WERI-Rb-1 (cell line): Measurements from ENCODE around the gene PRKAG2.
"Not testable (repeated sequence)": the region's sequence is repeated elsewhere in the genome, so short reads cannot be mapped to it uniquely, and the experiment has no call there.

Experiments
- DNase-seq: peaks from one replicate; pipeline ENCODE4 v3.0.0-alpha.2; 2020
- H3K27ac ChIP-seq: fragments of 250-450 bp; sonication (Bioruptor Pico); 2 replicates; pipeline ENCODE4 v1.5.1; 2020; ENCODE audit warnings: mild to moderate bottlenecking, moderate library complexity
- H3K27me3 ChIP-seq: fragments of 250-450 bp; sonication (Bioruptor Pico); 2 replicates; pipeline ENCODE4 v1.5.1; 2021; ENCODE audit warnings: mild to moderate bottlenecking, low read depth, moderate library complexity; ENCODE audit not compliant: insufficient read depth, severe bottlenecking
- H3K36me3 ChIP-seq: fragments of 250-450 bp; sonication (Bioruptor Pico); 2 replicates; pipeline ENCODE4 v1.5.1; 2020; ENCODE audit warnings: mild to moderate bottlenecking, moderate library complexity
- H3K4me3 ChIP-seq: 2 replicates; pipeline ENCODE4 v1.5.1; 2011; ENCODE audit warnings: low read depth, mild to moderate bottlenecking, control low read depth, low read length
- H3K9me3 ChIP-seq: fragments of 250-450 bp; sonication (Bioruptor Pico); 2 replicates; pipeline ENCODE4 v1.5.1; 2021; ENCODE audit warnings: mild to moderate bottlenecking, moderate library complexity; ENCODE audit not compliant: severe bottlenecking
- TF ChIP-seq, protein P1 (sequence below): IDR thresholded peaks from 2 replicates; pipeline ENCODE4 v1.5.1; 2011; ENCODE audit warnings: low read depth, mild to moderate bottlenecking, control low read depth, inconsistent platforms, low read length

Gene PRKAG2

GRCh38 chr7:151877911-151878835 is 1.3 kb upstream of the PRKAG2 start:
- no peaks in the 10 kb centered on the region for H3K27me3 ChIP-seq
- H3K4me3 ChIP-seq = no peak overlapping the region
- no peaks in the 10 kb centered on the region for H3K36me3 ChIP-seq
- H3K27ac ChIP-seq = no peak overlapping the region
- TF ChIP-seq, protein P1, sequence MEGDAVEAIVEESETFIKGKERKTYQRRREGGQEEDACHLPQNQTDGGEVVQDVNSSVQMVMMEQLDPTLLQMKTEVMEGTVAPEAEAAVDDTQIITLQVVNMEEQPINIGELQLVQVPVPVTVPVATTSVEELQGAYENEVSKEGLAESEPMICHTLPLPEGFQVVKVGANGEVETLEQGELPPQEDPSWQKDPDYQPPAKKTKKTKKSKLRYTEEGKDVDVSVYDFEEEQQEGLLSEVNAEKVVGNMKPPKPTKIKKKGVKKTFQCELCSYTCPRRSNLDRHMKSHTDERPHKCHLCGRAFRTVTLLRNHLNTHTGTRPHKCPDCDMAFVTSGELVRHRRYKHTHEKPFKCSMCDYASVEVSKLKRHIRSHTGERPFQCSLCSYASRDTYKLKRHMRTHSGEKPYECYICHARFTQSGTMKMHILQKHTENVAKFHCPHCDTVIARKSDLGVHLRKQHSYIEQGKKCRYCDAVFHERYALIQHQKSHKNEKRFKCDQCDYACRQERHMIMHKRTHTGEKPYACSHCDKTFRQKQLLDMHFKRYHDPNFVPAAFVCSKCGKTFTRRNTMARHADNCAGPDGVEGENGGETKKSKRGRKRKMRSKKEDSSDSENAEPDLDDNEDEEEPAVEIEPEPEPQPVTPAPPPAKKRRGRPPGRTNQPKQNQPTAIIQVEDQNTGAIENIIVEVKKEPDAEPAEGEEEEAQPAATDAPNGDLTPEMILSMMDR = no peak
- no peak for DNase-seq
- no peaks in the 10 kb centered on the region for H3K9me3 ChIP-seq

DNA sequence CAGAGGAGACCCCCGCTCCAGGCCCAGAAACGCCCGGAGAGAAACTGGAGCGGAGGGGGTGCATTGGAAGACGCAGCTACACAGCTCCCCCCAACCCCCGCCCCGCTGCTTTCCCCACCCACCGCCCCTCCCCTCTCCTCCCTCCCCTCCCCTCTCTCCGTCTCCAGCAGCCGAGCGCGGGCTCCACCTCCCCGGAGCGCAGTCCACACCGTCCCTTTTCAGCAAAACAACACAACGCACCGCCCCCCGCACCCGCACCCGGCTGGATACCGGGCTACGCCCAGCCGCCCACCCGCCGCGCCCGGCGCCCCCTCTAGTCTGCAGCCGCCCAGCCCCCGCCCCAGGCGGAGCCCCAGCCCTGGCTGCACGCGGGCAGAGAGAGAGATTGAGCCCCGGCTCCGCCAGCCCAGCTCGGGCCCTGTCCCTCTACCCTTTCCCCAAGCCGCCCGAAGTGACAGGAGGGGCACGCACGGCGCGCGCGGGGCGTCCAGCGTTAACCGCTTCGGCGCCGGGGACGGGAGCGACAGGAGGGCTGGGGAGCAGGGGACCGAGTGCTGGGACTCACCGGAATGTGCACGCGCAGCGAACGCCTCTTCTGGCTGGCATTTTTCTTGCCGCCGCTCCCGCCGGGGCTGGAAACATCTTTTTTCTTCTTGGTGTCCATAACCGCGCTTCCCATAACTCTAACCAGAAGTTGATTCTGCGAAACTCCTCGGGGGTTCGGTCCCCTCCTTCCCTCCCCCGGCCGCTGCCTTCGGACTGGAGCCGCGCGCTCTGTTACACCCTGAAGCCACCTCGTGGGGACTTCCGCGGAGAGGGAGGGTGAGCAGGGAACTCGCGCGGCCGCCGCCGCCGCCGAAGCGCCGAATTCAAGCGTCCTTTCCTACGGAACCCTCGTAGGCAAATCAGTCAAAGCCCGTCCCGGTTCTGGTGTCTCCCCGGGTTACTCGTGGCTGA is 695 bp downstream of the PRKAG2 start:
- Histone ChIP-seq H3K36me3 (no peaks in the 10 kb centered on the region), H3K27ac (0 out of 2 replicates have a peak overlapping the region, but pooled peaks have one; percentile 28)
- DNase-seq = peak; percentile 80

DNA sequence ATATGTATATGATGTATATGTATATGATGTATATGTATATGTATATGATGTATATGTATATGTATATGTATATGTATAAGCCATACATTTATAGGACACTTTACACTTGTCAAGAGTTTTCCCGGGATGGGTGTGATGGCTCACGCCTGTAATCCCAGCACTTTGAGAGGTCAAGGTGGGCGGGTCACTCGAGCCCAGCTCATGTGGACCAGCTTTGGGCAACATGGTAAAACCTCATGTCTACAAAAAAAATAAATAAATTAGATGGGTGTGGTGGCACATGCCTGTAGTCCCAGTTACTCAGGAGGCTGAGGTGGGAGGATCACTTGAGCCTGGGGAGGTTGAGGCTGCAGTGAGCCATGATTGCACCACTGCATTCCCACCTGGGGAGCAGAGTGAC is 2.4 kb downstream of the PRKAG2 start:
- not testable (repeated sequence) for H3K27me3 ChIP-seq, H3K27ac ChIP-seq, H3K4me3 ChIP-seq, H3K36me3 ChIP-seq, DNase-seq, H3K9me3 ChIP-seq

More for the DNA sequence above, 695 bp downstream of the PRKAG2 start:
- no peaks in the 10 kb centered on the region for H3K9me3 ChIP-seq
- TF ChIP-seq, protein P1 = no peak
- no peaks in the 10 kb centered on the region for H3K27me3 ChIP-seq
- peak overlapping the region; percentile 89 for H3K4me3 ChIP-seq

DNA sequence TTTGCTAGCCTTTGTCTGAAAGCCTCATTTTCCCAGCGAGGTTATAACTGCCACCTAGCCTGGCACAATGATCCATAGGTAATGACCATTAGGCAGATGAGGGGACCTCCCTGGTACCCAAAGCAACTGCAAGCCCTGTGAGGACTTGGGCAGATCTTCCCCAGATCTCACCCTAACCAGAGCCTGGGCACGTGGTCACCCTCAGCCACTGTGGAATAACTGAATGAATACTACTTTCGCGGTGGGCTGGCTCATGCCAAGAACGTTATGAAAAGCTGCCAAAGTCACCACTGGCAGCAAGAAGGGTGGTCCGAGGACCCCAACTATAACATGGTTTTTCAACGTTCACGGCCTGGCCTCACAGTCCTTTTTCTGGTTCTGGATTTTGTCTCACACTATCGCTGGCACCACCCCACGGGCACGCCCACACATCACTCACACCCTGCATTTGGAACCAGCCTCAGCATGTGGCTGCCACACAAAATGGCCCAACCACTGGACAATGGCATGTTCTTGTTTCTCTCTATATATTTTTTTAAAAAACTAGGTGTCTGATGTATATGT is 3.4 kb downstream of the PRKAG2 start:
- TF ChIP-seq, protein P1 = no peak
- DNase-seq = no peak
- Histone ChIP-seq H3K36me3 (no peaks in the 10 kb centered on the region), H3K9me3 (no peaks in the 10 kb centered on the region), H3K4me3 (no peak overlapping the region), H3K27me3 (no peaks in the 10 kb centered on the region), H3K27ac (no peak overlapping the region)

- Histone ChIP-seq H3K27me3 (no peaks in the 10 kb centered on the region), H3K4me3 (no peak overlapping the region), H3K9me3 (no peaks in the 10 kb centered on the region), H3K27ac (no peak overlapping the region), H3K36me3 (no peaks in the 10 kb centered on the region)
- TF ChIP-seq, protein P1 = no peak
- no peak for DNase-seq
These were observed 4.1 kb downstream of the PRKAG2 start for GRCh38 chr7:151872531-151873401.
